NCI-H2171 treated with DMSO at 0.1 percent for 48 hours (cell line): ENCODE measurements around the gene SNX2.

Experiments used
- DNase-seq: peaks from one replicate; lab custom pipeline; 2025; lab: John Stamatoyannopoulos, UW

SNX2 gene

DNA sequence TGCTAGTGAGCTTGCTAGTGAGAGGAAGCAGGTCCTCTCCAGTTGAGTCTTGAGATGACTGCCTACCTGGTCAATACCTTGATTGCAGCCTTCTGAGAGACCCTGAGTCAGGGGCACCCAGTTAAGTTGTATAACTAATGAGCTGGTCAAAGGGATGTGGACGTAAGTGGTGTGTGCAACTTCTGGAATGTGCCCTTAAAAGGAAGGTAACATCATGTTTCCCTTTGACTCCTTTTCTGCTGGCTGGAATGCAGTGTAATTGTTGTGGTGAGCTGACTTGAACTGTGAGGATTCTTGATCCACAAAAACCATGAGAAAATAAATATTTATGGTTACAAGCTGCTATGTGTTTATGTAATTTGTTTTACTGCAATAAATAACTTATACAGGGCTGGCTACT is 2.4 kb upstream of the SNX2 start:
- no peak for DNase-seq

DNA sequence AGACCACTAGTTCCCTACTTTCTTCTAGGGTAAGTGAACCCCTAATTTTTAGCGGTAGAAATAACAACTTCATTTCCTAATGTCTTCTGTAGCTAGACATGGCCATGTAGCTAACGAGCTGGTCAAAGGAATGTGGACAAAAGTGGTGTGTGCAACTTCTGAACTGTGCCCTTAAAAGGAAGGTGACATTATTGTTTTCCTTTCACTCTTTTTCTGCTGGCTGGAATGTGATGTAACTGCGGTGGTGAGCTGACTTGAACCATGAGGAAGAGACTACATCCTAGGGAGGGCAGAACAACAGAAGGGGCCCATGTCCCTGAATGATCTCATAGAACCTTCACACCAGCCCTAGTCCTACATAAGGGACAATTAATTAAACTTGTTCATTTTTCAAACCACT is 1.3 kb upstream of the SNX2 start:
- DNase-seq, result no peak

DNA sequence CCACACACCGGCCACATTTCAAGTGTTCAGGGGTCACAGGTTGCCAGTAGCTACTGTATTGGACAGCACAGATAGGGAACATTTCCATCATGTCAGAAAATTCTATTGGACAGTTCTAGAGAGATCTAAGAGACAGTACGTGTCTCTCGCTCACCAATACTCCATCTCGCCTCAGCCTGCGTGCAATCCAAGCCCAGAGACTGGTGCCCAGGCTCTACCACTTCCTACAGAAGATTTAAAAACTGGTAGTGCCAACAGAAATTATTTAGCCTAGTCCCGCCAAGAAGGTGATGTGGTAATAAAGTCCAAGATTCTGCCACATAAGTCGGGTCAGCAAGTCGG is 390 bp upstream of the SNX2 start:
- DNase-seq, result peak; percentile 14

DNA sequence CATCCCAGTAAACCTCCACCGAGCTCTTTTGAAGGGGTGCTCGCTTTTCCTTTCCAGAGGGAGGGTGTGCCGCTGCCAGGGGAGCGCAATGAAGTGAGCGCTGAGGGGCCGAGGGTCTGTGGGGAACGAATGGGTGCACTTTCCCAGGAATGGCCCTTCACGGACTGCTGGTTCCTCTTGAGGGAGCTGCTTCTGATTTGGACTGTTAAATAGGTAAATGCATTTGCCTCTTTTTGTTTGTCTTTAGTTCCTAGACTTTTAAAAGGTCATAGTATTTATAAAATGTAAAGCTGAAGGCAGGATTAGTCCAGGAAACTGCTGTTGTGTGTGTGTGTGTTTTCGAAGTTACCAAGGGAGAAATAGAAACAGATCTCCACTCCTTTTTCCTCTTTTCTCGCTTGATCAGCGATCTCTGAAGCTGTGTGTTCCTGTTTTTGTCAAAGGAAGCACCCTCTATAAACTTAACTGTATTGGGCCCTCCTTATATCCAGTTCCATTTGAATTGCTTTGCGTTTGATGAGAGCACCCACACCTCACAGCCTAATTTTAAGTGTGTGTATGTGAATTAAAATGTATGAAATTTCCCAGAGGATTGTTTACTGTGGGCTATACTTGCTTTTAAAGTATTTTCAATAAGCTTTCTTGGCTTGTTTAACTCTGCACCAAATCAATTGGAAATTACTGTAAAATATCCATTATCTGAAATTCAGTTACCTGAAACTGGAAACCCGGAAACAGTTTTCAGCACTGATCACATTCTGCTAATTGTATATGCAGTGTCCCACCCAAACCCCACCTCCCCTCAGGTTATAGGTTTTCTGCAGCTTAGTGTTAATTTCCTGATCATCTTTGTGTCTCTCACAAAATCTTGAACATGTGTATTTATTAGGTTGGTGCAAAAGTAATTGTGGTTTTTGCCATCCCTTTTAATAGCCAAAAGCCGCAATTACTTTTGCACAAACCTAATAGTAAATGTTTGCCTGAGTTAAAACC is 966 bp downstream of the SNX2 start:
- DNase-seq, result no peak

DNA sequence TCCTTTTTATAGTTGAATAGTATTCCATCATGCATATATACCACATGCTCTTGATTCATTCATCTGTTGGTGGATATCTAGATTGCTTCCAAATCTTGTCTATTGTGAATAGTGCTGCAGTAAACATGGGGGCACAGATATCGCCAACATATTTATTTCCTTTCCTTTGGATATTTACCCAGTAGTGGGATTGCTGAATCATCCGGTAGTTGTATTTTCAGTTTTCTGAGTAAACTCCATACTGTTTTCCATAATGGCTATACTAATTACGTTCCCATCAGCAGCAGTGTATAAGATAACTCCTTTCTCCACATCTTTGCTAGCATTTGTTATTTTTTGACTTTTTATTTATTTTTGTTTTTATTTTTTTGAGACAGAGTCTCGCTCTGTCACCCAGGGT is 3.3 kb downstream of the SNX2 start:
- DNase-seq, result no peak

DNA sequence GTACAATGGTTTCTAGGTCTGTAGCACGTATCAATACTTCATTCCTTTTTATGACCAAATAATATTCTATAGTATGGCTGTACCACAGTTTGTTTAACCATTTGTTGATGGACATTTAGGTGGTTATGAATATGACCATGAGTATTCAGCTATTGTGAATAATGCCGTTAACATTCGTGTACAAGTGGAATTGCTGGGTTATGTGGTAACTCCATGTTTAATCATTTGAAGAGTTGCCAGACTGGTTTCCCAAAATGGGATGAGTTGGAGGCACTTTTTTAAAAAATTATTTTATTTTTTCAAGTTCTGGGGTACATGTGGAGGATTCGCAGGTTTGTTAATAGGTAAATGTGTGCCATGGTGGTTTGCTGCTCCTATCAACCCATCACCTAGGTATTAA is 4.6 kb downstream of the SNX2 start:
- DNase-seq, result no peak

DNA sequence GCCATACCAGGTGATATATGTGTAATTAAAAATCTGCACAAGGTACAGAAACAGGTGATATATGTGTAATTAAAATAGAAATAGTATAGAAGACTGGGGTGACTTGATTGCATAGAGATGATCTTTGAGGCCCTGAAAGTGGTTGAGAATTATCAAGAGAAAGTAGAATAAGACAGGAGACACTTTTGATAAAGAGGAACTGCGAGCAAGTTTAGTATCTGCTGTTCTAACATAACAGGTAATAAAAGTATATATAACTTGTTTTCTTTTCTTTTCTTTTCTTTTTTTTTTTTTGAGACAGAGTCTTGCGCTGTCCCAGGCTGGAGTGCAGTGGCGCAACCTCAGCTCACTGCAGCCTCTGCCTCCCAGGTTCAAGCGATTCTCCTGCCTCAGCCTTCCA is 5.4 kb downstream of the SNX2 start:
- DNase-seq, result no peak

DNA sequence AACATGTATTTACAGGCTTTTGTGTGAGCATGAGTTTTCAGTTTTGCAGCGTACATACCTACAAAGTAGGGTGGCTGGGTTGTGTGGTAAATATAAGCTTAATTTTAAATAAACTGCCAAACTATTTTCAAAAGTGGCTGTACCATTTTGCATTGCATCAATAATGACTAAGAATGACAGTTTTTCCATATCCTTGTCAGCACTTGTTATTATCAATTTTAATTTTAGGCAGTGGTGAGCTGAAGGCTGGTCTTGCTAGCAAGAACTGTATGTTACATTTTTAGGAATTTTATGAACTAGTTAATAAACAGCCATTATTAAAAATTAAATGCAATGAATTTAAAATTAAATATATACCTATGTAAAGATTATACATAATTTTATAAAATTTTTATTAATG is 6.6 kb downstream of the SNX2 start:
- DNase-seq, result no peak

DNA sequence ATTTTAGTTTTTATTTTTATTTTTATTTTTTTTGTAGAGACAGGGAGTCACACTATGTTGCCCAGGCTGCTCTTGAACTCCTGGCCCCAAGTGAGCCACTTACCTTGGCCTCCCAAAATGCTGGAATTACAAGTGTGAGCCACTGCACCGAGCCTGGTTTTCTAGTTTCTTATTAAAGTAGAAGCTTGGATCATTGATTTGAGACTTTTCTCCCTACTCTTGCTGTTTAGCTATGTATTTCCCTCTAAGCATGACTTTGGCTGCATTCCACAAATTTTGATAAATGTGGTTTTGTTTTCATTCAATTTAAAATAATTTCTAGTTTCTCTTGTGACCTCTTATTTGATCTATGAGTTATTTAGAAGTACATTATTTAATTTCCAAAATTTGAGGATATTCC is 10.4 kb downstream of the SNX2 start:
- no peak for DNase-seq

DNA sequence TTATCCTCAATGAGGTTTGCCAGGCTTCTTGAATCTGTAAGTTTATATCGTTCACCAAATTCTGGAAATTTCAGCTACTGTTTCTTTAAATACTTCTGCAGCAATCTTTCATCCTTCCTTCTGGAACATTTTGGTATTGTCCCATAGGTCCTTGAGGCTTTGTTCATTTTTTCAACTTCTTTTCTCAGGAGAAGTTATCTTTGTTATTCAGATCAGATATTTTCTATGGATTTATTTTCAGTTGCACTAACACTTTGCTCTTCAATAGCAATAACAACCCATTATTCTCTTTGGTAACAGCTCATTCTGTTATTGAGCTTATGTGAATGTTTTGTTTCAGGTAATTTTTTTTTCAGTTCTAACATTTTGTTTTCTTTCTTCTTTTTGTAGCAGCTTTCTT is 13.5 kb downstream of the SNX2 start:
- no peak for DNase-seq

DNA sequence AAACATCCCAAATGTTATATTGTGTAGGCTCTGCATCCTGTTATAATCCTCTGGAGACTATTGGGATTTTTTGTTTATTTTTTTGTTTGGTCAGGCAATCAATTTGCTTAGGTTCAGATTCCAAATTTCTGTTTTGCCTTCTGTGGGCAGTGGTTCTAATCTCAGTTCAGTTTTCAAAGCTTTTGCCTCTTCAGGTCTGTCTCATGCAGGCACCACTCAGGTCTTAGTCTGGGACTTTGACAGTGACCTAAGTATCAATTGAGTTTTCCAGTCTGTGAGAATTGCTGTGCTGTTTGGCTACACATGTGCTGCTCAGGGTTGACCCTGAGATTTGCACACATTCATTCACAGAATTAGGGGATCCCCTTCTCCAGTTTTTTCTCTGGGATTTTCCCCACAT is 14.1 kb downstream of the SNX2 start:
- no peak for DNase-seq

DNA sequence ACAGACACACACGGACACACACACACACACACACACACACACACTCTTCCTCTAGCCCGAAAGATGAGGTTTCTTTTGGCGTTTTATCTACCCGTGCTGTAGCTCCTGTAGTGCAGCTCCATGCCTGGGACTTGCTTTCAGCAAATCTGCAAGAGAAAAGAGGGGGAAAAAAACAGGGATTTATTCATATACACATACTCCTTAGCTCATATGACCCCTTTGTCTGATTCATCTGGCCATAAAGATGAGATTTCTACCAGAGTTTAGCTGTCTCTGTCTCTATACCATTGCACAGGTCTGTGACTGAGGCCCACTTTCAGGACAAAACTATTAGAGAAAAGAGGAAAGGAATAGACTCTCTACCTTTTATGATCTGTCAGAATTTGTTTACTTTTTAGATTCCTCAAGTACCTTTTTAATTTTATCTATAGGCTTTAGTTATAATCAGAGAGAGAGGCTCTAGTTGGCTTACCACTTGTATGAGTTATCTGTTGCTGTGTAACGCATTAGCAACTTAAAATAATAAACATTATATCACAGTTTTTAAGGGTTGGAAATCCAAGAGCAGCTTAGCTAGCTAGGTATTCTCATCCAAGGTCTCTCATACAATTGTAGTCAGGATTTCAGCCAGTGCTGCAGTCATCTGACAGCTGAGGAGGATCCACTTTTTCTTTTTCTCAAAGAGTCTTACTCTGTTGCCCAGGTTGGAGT is 14.7 kb downstream of the SNX2 start:
- no peak for DNase-seq

DNA sequence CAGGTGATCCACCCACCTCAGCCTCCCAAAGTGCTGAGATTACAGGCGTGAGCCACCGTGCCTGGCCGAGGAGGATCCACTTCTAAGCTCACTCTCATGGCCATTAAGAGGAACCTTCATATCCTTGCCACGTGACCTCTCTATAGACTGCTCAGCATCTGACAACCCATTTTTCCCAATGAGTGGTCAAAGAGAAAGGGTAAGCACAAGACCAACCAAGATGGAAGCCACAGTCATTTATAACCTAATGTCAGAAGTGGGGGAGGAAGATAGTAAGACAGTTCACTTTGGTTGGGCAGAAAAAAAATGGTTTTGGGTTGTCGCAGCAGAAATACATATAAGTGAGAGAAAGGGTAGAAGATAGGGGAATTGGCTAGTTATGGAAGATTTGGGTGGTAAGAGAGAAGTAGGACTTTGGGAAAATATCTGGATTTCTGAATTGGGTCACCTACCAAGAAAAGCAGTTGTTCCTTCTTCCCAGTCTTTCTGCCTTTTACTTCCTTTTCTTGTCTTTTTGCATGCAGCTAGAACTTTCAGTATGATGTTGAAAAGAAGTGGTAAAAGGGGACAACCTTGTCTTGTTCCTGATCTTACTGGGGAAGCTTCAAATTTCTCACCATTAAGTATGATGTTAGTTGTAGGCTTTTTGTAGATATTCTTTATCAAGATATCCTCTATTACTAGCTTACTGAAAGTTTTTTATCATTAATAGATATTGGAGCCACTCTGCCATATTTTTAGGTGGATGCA is 15.6 kb downstream of the SNX2 start:
- no peak for DNase-seq

DNA sequence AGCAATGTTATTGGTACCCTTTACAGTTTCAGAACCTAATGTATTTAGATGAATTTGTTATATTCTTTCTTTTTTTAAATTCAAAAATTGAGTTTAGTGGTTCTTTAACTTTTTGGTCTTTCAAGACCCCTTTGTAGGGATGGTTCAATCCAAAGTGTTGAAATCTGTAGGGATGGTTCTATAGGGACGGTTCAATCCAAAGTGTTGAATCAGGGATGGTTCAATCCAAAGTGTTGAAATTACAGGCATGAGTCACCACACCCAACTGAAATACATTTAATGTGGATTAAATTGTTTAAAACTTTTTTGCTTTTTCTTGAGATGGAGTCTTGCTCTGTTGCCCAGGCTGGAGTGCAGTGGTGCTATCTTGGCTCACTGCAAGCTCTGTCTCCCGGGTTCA is 30.6 kb downstream of the SNX2 start:
- no peak for DNase-seq

DNA sequence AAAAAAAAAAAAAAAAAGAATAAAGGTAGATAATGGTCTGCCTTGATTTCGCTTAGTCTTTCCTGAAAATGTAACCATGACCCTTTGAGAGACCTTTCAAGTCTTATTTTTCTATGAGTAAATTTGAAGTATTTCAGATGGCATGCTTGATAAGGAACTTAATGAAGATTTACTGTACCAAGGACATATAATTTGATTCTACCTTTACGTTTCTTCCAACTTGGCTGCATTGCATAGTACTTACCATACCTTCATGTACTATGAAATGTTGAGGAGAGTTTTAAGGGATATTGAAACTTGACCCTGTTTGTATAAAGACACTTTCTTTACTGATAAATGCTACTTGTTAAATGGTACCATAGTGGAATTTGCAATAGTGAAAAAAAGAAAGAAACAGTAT is 35.5 kb downstream of the SNX2 start:
- no peak for DNase-seq

DNA sequence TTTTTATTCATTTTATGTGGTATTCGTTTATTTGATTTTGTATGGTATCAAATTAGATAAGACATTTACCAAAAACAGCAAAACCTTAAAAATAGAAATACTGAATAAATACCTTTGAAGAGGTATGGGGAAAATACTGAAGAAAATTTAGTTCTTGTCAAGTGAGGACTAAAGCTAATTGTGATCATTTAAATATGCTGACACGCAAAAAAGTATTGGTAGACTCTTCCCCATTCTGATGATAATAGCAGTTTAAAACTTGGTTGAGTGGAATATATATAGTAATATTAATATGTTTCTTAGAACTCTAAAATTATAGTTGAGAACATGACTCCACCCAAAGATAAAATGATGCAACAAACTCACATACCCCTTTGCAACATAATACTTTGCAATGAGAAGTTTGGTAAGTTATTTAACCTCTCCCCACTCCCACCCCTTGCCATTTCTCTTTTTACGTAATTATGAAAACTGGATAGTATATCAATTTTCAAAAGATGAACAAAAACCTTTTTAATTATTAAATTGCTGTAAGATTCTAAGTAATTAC is 40.4 kb downstream of the SNX2 start:
- DNase-seq, result no peak

DNA sequence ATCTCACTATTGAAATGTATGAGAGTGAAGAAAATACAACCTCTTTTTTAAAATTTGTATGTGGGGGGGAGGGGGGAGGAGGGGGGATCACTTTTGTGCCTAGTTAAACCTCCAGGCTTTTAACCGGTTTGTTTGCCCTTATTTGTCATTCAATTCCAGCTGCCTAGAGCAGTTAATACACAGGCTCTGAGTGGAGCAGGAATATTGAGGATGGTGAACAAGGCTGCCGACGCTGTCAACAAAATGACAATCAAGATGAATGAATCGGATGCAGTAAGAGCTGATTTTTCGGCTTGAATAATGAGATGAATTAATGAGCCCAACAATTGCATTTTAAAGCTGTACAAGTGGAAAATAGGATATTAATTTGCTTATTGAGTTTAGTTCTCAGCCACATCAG is 41.9 kb downstream of the SNX2 start:
- DNase-seq, result no peak

DNA sequence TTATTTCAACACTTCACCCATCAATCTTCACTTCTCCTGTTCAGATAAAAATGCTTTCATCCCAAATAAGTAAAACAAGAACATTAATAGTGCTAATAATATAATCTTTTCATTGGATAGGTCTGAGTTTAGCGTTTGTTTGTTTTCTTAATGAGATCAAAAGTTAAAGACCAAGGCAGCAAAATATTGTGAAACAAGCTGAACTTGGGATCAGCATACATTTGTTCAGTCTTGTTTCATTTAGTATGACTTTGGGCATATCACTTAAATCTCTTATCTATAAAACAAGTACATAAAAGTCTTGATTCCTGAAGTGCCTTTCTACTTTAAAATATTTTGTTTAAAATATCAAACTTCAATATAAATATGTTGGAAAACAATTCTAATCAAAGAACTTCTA is 57.1 kb downstream of the SNX2 start:
- DNase-seq, result no peak

DNA sequence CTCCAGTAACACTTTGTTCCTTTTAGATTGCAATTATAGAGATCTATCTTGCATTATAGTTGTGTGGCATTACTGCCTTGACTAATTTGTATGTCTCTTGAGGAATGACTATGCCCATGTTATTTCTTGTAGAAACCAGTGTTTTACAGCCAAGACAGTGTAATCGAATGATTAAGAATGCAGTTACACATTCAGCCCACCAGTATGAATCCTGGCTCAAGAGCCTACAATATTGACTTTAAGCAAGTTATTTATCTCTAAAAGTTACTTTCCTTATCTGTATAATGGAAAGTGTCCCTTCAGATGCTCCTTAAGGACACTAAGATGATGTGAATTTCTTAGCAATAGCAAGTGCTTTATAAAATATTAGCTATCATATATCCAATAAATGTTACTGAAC is 60.8 kb downstream of the SNX2 start:
- no peak for DNase-seq

DNA sequence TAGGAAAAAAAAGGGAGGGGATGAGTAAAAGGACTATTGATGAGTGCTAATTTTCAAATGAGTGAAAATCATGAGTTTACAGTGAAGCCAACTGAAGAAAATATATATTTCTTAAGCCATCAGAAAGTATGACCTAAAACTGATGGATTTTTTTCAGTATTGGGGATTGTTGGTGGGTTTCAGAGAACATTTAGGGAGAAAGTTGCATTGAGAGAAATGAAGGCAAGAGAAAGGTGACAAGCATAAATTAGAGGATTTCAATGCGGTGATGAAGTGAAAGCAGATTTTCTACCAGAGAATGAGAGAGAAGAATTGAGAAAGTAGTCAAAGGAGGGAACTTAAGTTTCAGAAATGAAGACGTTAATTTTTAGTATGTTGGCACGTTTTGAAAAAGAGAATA is 62.1 kb downstream of the SNX2 start:
- no peak for DNase-seq

DNA sequence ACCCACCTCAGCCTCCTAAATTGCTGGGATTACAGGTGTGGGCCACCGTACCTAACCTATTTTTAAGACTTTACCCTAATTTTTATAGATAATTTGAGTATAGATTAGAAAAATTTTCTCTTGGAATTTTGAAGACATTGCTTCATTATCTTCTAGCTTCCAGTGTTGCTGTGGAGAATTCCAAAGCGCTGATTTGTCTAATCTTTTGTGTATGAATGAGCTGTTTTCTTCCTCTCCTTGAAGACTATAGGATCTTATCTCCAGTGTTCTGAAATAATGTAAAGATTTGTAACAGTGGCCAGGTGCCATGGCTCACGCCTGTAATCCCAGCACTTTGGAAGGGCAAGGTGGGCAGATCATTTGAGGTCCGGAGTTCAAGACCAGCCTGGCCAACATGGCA is 64.9 kb downstream of the SNX2 start:
- DNase-seq, result no peak

DNA sequence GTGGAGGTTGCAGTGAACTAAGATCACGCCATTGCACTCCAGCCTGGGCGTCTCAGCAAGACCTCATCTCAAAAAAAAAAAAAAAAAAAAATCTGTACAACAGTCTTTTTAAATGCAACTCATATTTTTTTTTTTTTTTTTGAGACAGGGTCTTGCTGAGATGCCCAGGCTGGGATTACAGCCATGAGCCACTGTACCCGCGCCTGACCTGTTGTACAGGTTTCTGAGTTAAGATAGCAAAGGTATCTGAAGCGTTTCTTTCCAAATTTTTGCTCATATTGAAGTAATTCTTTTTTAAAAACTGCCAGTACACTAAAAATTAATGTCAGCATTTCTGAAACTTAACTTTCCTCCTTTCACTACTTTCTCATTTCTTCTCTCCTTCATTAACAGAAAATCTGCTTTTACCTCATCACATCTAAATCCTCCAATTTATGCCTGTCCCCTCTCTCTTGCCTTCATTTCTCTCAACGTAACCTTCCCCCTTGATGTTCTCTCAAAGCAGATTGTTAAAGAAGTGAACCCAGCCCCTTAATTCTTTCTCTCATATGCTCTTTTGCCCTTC is 67.2 kb downstream of the SNX2 start:
- DNase-seq, result no peak
